GM12874 (cell line): ENCODE data around the gene CTSL.

Experiments used
- TF ChIP-seq, protein P1 (sequence below): IDR thresholded peaks from 2 replicates; pipeline ENCODE4 v1.5.1; 2011; ENCODE audit warnings: low read depth, mild to moderate bottlenecking, control low read depth, low read length, moderate library complexity; ENCODE audit not compliant: insufficient read depth

CTSL gene

DNA sequence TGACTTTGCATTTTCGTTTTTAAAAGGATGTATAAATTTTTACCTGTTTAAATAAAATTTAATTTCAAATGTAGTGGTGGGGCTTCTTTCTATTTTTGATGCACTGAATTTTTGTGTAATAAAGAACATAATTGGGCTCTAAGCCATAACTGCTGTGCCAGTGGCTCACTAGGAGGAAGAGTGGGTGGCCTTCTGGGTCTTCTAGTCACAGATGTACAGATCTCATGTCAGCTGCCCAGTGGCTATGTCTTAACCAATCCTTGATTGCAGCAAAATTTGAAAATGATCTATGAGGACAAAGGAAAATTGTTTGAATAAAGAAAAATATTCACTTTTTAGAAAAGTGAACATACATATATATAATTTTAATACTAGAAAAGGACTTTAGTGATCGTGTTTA, 5.4 kb downstream of the CTSL start:
- TF ChIP-seq, protein P1, sequence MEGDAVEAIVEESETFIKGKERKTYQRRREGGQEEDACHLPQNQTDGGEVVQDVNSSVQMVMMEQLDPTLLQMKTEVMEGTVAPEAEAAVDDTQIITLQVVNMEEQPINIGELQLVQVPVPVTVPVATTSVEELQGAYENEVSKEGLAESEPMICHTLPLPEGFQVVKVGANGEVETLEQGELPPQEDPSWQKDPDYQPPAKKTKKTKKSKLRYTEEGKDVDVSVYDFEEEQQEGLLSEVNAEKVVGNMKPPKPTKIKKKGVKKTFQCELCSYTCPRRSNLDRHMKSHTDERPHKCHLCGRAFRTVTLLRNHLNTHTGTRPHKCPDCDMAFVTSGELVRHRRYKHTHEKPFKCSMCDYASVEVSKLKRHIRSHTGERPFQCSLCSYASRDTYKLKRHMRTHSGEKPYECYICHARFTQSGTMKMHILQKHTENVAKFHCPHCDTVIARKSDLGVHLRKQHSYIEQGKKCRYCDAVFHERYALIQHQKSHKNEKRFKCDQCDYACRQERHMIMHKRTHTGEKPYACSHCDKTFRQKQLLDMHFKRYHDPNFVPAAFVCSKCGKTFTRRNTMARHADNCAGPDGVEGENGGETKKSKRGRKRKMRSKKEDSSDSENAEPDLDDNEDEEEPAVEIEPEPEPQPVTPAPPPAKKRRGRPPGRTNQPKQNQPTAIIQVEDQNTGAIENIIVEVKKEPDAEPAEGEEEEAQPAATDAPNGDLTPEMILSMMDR: no peak

DNA sequence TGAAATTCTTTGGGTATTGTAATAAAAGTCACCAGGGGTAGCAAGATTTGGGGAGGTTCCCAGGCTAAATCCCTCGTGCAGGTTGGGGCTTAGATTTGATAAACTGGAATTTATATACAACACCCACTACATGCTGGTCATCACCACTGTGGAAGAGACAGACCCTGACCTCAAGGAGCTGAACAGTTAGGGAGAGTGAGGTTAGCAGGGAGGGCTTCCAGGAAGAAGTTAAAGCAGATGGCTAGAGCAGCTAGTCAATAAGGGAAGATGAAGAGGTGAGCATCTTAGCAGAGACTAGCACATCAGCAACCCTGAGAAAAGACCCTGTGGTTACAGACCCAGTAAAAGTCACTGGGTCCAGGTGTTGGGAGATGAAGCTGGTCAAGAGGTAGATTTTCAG, 6.4 kb downstream of the CTSL start:
- TF ChIP-seq, protein P1: no peak

DNA sequence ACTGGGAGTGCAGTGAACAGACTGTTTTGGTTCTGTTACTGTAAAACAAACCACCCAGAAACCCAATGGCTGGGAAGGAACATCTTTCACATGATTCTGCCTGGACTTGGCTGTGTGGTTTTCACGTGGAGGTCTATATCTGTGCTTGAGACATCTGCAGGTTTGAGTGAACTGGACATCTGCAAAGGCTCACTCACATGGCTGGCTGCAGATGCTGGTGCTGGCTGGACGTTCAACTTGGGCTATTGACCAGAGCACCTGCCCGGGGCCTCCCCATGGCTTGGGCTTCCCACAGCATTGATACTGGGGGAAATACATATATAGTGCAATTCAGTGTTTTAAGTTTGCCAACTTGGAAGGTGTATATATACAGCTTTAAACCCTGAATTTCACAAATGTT, 6.8 kb downstream of the CTSL start:
- TF ChIP-seq, protein P1: no peak

DNA sequence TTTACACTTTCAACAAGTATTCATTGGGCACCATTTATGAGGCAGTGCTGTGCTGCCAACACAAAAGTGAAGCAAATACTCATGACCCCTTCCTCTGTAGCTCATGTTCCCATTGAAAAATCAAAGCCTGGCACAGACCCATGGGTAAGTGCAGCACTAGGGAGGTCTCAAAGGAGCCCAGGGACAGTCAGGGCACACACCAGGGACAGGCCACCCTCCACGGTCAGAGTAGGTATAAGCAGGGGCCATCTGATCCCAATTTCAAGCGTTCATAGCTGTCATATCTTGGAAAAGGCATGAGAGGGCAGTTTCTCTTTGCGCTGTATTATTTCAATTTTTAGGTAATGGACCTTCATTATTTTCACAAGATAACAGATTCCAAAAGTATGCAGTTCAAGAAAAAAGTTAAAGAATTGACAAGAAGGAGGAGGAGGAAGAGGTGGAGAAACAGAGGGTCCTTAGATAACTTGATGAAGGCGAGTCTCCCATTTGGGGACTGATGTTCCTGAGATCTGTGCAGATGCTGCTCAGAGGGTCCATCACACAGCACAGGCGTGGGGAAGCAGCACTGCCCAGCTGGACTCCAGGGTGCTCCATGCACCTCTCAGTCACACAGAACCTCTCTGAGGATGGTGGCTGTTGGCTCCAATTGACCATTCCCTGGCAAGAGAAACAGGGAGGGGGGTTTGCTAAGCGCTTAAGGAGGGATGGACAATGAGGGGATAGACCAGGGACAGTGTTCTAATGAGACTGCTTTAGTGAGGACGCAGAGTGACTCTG, 7.5 kb downstream of the CTSL start:
- TF ChIP-seq, protein P1: no peak

DNA sequence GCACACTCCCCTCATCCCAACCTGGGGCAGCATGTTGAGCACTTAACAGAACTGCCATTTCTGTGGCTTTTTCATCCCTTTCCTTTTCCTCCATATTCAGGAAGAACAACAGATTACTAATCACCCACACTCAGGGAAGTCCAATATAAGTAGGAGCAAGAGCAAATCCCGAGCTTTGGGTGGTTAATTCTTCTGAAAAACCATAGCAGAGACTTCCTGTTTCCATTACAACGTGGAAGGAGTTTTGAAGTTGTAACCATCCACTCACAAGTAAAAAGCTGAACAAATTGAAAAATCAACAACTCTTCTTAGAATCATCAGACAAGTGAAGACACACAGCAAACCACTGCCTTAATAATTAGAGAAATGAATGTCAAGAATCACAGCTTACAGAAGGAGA, 8.2 kb downstream of the CTSL start:
- TF ChIP-seq, protein P1: no peak

DNA sequence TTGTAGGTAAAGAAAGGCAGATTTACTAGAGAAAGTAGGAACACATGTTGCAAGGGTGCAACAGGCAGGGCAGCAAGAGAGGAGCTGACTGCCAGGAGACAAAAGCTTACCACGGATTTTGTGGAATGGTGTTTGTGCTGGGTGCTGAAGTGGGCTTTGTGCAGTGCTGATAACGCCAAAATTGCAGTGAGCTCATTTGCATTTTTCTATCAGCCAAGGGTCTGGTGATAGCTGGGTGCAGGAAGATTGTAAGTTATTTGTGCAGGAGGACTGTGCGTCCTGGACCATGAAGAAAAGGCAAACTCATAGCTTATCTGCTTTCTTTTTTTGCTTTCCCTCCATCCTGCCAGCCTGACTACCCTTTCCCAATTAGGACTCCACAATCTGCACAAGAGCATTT, 13.6 kb downstream of the CTSL start:
- TF ChIP-seq, protein P1: no peak

DNA sequence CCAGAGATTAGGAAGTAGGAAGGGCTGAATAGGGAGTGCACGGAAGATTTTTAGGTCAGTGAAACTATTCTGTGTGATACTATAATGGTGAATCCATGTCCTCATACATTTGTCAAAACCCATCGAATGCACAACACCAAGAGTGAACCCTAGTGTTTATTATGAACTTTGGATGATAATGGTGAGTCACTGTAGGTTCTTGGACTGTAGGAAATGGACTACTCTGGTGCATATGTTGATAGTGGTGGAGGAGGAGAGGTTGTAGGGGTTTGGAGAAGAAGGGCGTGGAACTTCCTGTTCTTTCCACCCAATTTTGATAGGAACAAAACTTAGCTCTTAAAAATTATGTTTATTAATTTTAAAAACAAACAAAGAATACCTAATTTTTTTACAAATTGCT, 14.3 kb downstream of the CTSL start:
- TF ChIP-seq, protein P1: no peak
